HepG2 (cell line): ENCODE results near the gene TP53BP2. TPM values are rescaled to one million over a fixed set of nuclear protein-coding genes. Genes with fewer than 3 reads are reported as not detected.

Source experiments
- ATAC-seq: fragments of 200-7000 bp; cut with Tn5 transposase; 3 replicates; pipeline ENCODE4 v1.9.1; 2020; ENCODE audit warnings: mild to moderate bottlenecking, moderate library complexity
- BruUV-seq: library from RNA; stranded (reverse); fragments of 400-500 nt; replicated peaks from 2 replicates; lab custom pipeline; 2021; lab: Mats Ljungman, UMichigan
- CTCF ChIA-PET: fragments of 300-600 bp; formaldehyde crosslinking; extraction: SDS; loops from one replicate; lab custom pipeline; 2021; ENCODE audit warnings: low total read pairs, inconsistent platforms, low intra/inter-chr PET ratio; lab: Yijun Ruan, JAX
- POLR2A ChIA-PET: fragments of 350-600 bp; sonication (Branson Sonifier 250); formaldehyde crosslinking; loops from one replicate; lab custom pipeline; 2020; ENCODE audit warnings: antibody characterized with exemption, inconsistent platforms; lab: Yijun Ruan, JAX
- DNase-seq: peaks from one replicate; pipeline ENCODE4 v3.0.0-alpha.2; 2015; ENCODE audit warnings: low spot score
- FAIRE-seq: peaks from 3 replicates; lab custom pipeline; 2011; peaks lifted over from hg19 to GRCh38; lab: Jason Lieb, UNC
- H2AFZ ChIP-seq: one replicate; pipeline ENCODE4 v1.6.1; 2011; ENCODE audit warnings: low read length, inconsistent platforms
- H3K27ac ChIP-seq: fragments of 300-600 bp; 3 replicates; pipeline ENCODE4 v1.8.0; 2011; ENCODE audit warnings: mixed run types, mild to moderate bottlenecking, mixed read lengths, low read length, inconsistent platforms; ENCODE audit not compliant: insufficient read depth; ENCODE audit errors: extremely low read length
- H3K27me3 ChIP-seq, 2 experiments: fragments of 200-600 bp in 1 of 2; 2 replicates in 1 of 2; 3 replicates in 1 of 2; pipeline versions ENCODE4 v1.6.0 to v1.8.0; 2011; ENCODE audit warnings: low read length in 2 of 2, mild to moderate bottlenecking in 2 of 2, moderate library complexity in 2 of 2, inconsistent platforms in 1 of 2; ENCODE audit not compliant: insufficient read depth in 2 of 2, control insufficient read depth in 1 of 2
- H3K36me3 ChIP-seq, 2 experiments: fragments of 200-600 bp in 1 of 2; replicated peaks in 1 of 2; 2 replicates in 1 of 2; 3 replicates in 1 of 2; pipeline versions ENCODE4 v1.5.1 to v1.8.0; 2011; ENCODE audit warnings: low read length in 2 of 2, inconsistent platforms in 1 of 2; ENCODE audit not compliant: insufficient read depth in 2 of 2, control insufficient read depth in 1 of 2
- H3K4me1 ChIP-seq: 2 replicates; pipeline ENCODE4 v1.5.1; 2012; ENCODE audit warnings: low read length, inconsistent platforms; ENCODE audit not compliant: insufficient read depth
- H3K4me2 ChIP-seq: 2 replicates; pipeline ENCODE4 v1.6.0; 2011; ENCODE audit warnings: low read depth, low read length, inconsistent platforms
- H3K4me3 ChIP-seq, 3 experiments: fragments of 200-600 bp in 1 of 3; sonication (generic), shearing (Covaris generic) in 1 of 3; replicated peaks in 1 of 3; 2 replicates each; pipeline ENCODE4 v1.5.1; 2011 to 2016; ENCODE audit warnings: low read length in 3 of 3, inconsistent platforms in 2 of 3, low read depth in 2 of 3, mild to moderate bottlenecking in 2 of 3, control low read depth in 1 of 3, mixed read lengths in 1 of 3; ENCODE audit not compliant: insufficient read depth in 1 of 3
- H3K79me2 ChIP-seq: one replicate; pipeline ENCODE4 v1.6.1; 2011; ENCODE audit warnings: low read length, inconsistent platforms; ENCODE audit not compliant: insufficient read depth
- H3K9ac ChIP-seq: 2 replicates; pipeline ENCODE4 v1.6.0; 2011; ENCODE audit warnings: mild to moderate bottlenecking, low read depth, low read length, inconsistent platforms; ENCODE audit not compliant: insufficient read depth
- H3K9me3 ChIP-seq: 2 replicates; pipeline ENCODE4 v1.5.1; 2012; ENCODE audit warnings: mild to moderate bottlenecking, low read length
- H4K20me1 ChIP-seq: 2 replicates; pipeline ENCODE4 v1.6.0; 2011; ENCODE audit warnings: inconsistent platforms, mild to moderate bottlenecking, low read length, moderate library complexity; ENCODE audit not compliant: insufficient read depth
- BORCS8-MEF2B ChIP-seq: sonication (generic); formaldehyde crosslinking; IDR thresholded peaks from 2 replicates; pipeline ENCODE4 v1.8.0; 2022; ENCODE audit warnings: mild to moderate bottlenecking, missing genetic modification reagents
- GZF1 ChIP-seq: sonication (generic); formaldehyde crosslinking; IDR thresholded peaks from 2 replicates; pipeline ENCODE4 v1.5.1; 2020; ENCODE audit warnings: mild to moderate bottlenecking, missing genetic modification reagents
- HDAC1 ChIP-seq: sonication (generic); formaldehyde crosslinking; IDR thresholded peaks from 2 replicates; pipeline ENCODE4 v1.5.1; 2020; ENCODE audit warnings: mild to moderate bottlenecking, missing genetic modification reagents
- KAT2B ChIP-seq: fragments of 150-350 bp; IDR thresholded peaks from 2 replicates; pipeline ENCODE4 v1.6.1; 2014; ENCODE audit warnings: low read depth, low read length, borderline replicate concordance
- NPAS2 ChIP-seq: sonication (generic); formaldehyde crosslinking; IDR thresholded peaks from 2 replicates; pipeline ENCODE4 v1.8.0; 2022; ENCODE audit warnings: mild to moderate bottlenecking, missing genetic modification reagents, borderline replicate concordance
- POGZ ChIP-seq: sonication (generic); formaldehyde crosslinking; IDR thresholded peaks from 2 replicates; pipeline ENCODE4 v1.4.0; 2020; ENCODE audit warnings: mild to moderate bottlenecking, missing genetic modification reagents
- PRPF4 ChIP-seq: fragments of 200-400 bp; formaldehyde crosslinking; IDR thresholded peaks from 2 replicates; pipeline ENCODE4 v1.6.1; 2016; ENCODE audit warnings: low read length, low read depth; ENCODE audit not compliant: poor library complexity, severe bottlenecking
- RAD21 ChIP-seq: fragments of 450-650 bp; formaldehyde crosslinking; IDR thresholded peaks from 2 replicates; pipeline ENCODE4 v1.5.0; 2020; ENCODE audit warnings: mild to moderate bottlenecking
- SNAPC2 ChIP-seq: sonication (generic); formaldehyde crosslinking; IDR thresholded peaks from 2 replicates; pipeline ENCODE4 v1.8.1; 2022; ENCODE audit warnings: mild to moderate bottlenecking, missing genetic modification reagents
- ZNF772 ChIP-seq: sonication (generic); formaldehyde crosslinking; IDR thresholded peaks from 2 replicates; pipeline ENCODE4 v1.5.0; 2020; ENCODE audit warnings: mild to moderate bottlenecking, missing genetic modification reagents
- WGBS: methylation state at CpG from one replicate; pipeline ENCODE4 v1.1.6; 2017; ENCODE audit warnings: low lambda C conversion rate; 5-methylcytosine and 5-hydroxymethylcytosine counted together
- in situ Hi-C: cut with HindIII; loops from 2 replicates; pipeline ENCODE4 v1.10.0; 2017; ENCODE audit warnings: low pct_unique_long_range_greater_than_20kb; ENCODE audit not compliant: extremely low pct_ligation_motif_present
- intact Hi-C: fragments of 100-400 bp; cut with micrococcal nuclease; formaldehyde crosslinking; loops from one replicate; pipeline ENCODE4 v1.10.0; 2022; ENCODE audit not compliant: unreplicated experiment
- polyA plus RNA-seq, 8 experiments: library from polyadenylated mRNA; depleted of rRNA in 3 of 8; stranded (reverse) in 7 of 8; unstranded in 1 of 8; fragments of >200 nt; fragmentation: Illumina TruSeq in 4 of 8; extraction: Trizol in 4 of 8; gene quantifications; 2 replicates each; pipeline versions ENCODE4 v1.2.1 to v1.2.3, GENCODE V29; 2011 to 2016; ENCODE audit warnings: low read depth in 4 of 8, missing spikeins in 1 of 8, mixed read lengths in 1 of 8; ENCODE audit not compliant: insufficient read depth in 1 of 8
- total RNA-seq, 5 experiments: library from RNA; depleted of rRNA; stranded (reverse); fragments of >200 nt; fragmentation: Illumina TruSeq; extraction: Trizol; gene quantifications; 2 replicates each; pipeline ENCODE4 v1.2.3, GENCODE V29; 2016; ENCODE audit warnings: low read depth in 1 of 5
- TF ChIP-seq, protein P1 (sequence below): sonication (generic); formaldehyde crosslinking; IDR thresholded peaks from 2 replicates; pipeline ENCODE4 v1.8.1; 2023; ENCODE audit warnings: mild to moderate bottlenecking, moderate library complexity, missing genetic modification reagents
- TF ChIP-seq, protein P2 (sequence below): sonication (generic); formaldehyde crosslinking; IDR thresholded peaks from 2 replicates; pipeline ENCODE4 v1.8.1; 2022; ENCODE audit warnings: low read depth, mild to moderate bottlenecking, missing genetic modification reagents
- TF ChIP-seq, protein P3 (sequence below): sonication (generic); formaldehyde crosslinking; IDR thresholded peaks from 2 replicates; pipeline ENCODE4 v1.5.1; 2020; ENCODE audit warnings: missing genetic modification reagents, mild to moderate bottlenecking, borderline replicate concordance
- TF ChIP-seq, protein P4 (sequence below): sonication (generic); formaldehyde crosslinking; IDR thresholded peaks from 2 replicates; pipeline ENCODE4 v1.8.0; 2022; ENCODE audit warnings: low read depth, missing genetic modification reagents

The TP53BP2 gene
- total and polyA plus RNA-seq, 2 of the 13 experiments (the other 11 are each of a cell fraction or from before 2014, with no cell fraction given): 10.0 to 14.0 TPM

DNA sequence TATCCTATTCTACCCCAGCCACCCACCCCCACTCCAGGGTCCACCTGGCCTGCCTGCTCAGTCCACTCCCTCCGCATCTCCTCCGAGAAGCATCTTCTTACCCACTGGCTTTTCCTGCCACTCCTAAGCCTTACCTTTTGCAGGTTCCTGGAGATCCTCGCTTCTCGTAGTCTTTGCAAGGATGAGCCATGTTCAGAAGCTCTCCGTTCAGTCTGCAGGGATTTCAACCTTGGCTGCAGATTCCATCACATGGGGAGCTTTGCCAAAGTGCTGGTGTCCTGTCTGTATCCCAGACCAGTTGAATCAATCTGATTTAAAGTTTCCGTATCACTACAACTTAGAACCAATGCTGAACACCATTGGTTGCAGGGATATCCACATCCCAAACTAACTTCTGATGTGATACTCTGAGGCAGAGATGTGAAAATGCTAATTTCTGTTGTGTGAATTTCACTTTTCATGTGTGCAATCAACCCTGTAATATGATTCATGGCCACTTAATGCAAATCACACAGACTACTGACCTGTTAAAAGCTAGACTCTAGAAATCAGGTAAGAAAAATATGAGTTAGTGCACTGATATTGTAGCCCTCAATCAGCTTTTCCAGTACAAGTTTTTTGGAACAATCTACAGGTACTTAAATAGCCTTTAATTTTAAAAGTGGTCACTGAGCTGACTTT, 71.5 kb downstream of the TP53BP2 start:
- POLR2A ChIA-PET: no interaction called here
- BruUV-seq: no TSS peak
- DNase-seq (no peak), ATAC-seq (no peak), FAIRE-seq (no peak)
- Histone ChIP-seq H3K79me2 (no peaks in the 10 kb centered on the region), H3K27ac (no peak overlapping the region), H3K4me2 (no peak overlapping the region), H2AFZ (no peak overlapping the region), H3K4me3 (no peak overlapping the region), H4K20me1 (no peaks in the 10 kb centered on the region), H3K36me3 (peaks cover 0 to 23% of the 10 kb centered on the region in 2 experiments; a peak in 4 of 5 replicates), H3K4me1 (no peaks in the 10 kb centered on the region), H3K9ac (no peak overlapping the region), H3K9me3 (no peaks in the 10 kb centered on the region), H3K27me3 (no peaks in the 10 kb centered on the region)
- 98% methylated on average over 6 of the region's 6 CpGs for WGBS
- intact Hi-C loops: no loop called here
- CTCF ChIA-PET: no interaction called here
- in situ Hi-C loops: no loop called here
- TF ChIP-seq HDAC1 (no peak), NPAS2 (CRISPR knock-in tag) (no peak), SNAPC2 (CRISPR knock-in tag) (no peak), RAD21 (CRISPR knock-in tag) (no peak), POGZ (CRISPR knock-in tag) (no peak), KAT2B (no peak), GZF1 (CRISPR knock-in tag) (no peak), ZNF772 (CRISPR knock-in tag) (no peak), BORCS8-MEF2B (CRISPR knock-in tag) (no peak), PRPF4 (no peak)
- TF ChIP-seq, protein P1, sequence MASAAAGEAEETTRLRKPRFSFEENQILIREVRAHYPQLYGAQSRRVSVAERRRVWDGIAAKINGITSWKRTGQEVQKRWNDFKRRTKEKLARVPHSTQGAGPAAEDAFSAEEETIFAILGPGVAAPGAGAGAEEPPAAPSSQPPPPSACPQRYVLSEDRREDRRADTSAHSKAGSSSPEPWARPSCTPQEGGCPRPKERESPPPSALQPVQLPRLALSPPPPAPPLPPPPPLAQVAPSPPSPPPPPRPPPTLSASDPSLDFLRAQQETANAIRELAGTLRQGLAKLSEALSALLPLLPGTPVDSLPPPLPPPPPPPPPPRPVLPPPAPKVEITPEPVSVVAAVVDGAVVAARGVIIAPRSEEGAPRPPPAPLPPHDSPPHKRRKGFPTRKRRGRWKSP (CRISPR knock-in tag): no peak
- TF ChIP-seq, protein P2, sequence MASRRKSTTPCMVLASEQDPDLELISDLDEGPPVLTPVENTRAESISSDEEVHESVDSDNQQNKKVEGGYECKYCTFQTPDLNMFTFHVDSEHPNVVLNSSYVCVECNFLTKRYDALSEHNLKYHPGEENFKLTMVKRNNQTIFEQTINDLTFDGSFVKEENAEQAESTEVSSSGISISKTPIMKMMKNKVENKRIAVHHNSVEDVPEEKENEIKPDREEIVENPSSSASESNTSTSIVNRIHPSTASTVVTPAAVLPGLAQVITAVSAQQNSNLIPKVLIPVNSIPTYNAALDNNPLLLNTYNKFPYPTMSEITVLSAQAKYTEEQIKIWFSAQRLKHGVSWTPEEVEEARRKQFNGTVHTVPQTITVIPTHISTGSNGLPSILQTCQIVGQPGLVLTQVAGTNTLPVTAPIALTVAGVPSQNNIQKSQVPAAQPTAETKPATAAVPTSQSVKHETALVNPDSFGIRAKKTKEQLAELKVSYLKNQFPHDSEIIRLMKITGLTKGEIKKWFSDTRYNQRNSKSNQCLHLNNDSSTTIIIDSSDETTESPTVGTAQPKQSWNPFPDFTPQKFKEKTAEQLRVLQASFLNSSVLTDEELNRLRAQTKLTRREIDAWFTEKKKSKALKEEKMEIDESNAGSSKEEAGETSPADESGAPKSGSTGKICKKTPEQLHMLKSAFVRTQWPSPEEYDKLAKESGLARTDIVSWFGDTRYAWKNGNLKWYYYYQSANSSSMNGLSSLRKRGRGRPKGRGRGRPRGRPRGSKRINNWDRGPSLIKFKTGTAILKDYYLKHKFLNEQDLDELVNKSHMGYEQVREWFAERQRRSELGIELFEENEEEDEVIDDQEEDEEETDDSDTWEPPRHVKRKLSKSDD: no peak
- TF ChIP-seq, protein P3, sequence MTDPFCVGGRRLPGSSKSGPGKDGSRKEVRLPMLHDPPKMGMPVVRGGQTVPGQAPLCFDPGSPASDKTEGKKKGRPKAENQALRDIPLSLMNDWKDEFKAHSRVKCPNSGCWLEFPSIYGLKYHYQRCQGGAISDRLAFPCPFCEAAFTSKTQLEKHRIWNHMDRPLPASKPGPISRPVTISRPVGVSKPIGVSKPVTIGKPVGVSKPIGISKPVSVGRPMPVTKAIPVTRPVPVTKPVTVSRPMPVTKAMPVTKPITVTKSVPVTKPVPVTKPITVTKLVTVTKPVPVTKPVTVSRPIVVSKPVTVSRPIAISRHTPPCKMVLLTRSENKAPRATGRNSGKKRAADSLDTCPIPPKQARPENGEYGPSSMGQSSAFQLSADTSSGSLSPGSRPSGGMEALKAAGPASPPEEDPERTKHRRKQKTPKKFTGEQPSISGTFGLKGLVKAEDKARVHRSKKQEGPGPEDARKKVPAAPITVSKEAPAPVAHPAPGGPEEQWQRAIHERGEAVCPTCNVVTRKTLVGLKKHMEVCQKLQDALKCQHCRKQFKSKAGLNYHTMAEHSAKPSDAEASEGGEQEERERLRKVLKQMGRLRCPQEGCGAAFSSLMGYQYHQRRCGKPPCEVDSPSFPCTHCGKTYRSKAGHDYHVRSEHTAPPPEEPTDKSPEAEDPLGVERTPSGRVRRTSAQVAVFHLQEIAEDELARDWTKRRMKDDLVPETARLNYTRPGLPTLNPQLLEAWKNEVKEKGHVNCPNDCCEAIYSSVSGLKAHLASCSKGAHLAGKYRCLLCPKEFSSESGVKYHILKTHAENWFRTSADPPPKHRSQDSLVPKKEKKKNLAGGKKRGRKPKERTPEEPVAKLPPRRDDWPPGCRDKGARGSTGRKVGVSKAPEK: no peak
- TF ChIP-seq, protein P4, sequence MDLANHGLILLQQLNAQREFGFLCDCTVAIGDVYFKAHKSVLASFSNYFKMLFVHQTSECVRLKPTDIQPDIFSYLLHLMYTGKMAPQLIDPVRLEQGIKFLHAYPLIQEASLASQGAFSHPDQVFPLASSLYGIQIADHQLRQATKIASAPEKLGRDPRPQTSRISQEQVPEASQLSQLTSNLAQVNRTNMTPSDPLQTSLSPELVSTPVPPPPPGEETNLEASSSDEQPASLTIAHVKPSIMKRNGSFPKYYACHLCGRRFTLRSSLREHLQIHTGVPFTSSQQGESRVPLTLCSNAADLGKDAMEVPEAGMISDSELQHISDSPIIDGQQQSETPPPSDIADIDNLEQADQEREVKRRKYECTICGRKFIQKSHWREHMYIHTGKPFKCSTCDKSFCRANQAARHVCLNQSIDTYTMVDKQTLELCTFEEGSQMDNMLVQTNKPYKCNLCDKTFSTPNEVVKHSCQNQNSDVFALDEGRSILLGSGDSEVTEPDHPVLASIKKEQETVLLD (CRISPR knock-in tag): no peak
